Measurements from ENCODE around the gene SEPTIN3. TPM values are rescaled to one million over a fixed set of nuclear protein-coding genes. Genes with fewer than 3 reads are reported as not detected.

Gene SEPTIN3
- total and polyA plus RNA-seq, 9 of the 15 experiments (the other 6 are each of a cell fraction or from before 2014, with no cell fraction given), result 0.06 TPM; not detected in 8

DNA sequence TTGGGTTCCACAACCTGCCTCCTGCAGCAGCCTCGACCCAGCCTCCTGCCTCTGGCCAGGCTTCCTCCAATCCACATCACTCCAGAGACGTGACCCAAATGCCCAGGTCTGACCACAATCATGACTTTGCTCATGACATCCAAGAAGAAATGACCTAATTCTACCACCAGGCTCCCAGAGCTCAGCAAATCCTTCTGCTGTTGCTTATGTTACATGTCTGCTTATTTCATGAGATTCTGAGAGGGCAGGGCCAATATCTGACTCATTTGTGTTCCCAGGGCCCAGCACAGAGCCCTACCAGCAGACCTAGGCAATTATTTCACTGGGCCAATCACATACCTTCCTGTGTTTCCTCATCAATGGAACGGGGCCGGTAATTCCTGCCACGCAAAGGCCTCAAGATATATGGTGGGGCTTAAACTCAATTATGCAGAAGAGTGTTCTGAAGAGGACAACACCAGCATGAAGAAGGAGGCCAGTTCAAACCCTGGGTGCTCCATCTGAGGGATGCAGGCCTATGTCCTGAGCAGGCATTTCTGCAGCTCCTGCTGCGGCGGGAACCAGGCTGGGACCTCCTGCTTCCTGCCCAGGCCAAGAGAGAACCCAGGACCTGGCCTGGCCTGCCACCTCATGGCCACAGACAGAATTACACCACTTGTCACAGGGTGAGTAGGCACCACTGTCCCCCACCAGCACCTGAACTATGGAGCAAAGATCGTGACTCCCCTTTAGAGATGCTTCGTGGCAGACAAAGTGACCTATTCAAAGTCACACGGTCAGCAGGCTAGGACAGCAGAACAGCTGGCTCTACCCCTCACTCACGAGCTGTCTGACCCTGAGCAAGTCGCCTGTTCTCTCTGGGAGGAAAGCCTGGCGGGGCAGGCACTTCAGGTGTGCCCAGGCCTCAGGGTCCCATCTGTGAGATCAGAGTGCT, 28.1 kb upstream of the SEPTIN3 start (continued):
- TF ChIP-seq, protein P1, sequence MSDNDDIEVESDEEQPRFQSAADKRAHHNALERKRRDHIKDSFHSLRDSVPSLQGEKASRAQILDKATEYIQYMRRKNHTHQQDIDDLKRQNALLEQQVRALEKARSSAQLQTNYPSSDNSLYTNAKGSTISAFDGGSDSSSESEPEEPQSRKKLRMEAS (CRISPR knock-in tag; IDR thresholded peaks at IDR 0.05), result no peak
- TF ChIP-seq STAG1 (CRISPR knock-in tag; IDR thresholded peaks at IDR 0.05; ENCODE audit: borderline replicate concordance) (peak; percentile 89; the same call in 1 of the 2 replicates), HOXB6 (CRISPR knock-in tag; IDR thresholded peaks at IDR 0.05; ENCODE audit: borderline replicate concordance) (no peak), ELF1 (tag; IDR thresholded peaks at IDR 0.05) (peak; percentile 45; the same call in 1 of the 2 replicates), ILF3 (IDR thresholded peaks at IDR 0.05; ENCODE audit: borderline replicate concordance) (no peak), NR2C1 (IDR thresholded peaks at IDR 0.05) (no peak), NR2C1 (tag; IDR thresholded peaks at IDR 0.05) (no peak), CBFA2T3 (IDR thresholded peaks at IDR 0.05) (no peak), MYNN (IDR thresholded peaks at IDR 0.05) (0 out of 2 replicates have a peak, but pooled peaks have one; percentile 14), MYNN (CRISPR knock-in tag; IDR thresholded peaks at IDR 0.05) (no peak), TRIM24 (IDR thresholded peaks at IDR 0.05) (no peak), KAT7 (CRISPR knock-in tag; IDR thresholded peaks at IDR 0.05; ENCODE audit: borderline replicate concordance) (no peak)
- TF ChIP-seq, protein P2, sequence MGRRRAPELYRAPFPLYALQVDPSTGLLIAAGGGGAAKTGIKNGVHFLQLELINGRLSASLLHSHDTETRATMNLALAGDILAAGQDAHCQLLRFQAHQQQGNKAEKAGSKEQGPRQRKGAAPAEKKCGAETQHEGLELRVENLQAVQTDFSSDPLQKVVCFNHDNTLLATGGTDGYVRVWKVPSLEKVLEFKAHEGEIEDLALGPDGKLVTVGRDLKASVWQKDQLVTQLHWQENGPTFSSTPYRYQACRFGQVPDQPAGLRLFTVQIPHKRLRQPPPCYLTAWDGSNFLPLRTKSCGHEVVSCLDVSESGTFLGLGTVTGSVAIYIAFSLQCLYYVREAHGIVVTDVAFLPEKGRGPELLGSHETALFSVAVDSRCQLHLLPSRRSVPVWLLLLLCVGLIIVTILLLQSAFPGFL (CRISPR knock-in tag; IDR thresholded peaks at IDR 0.05), result no peak
- TF ChIP-seq, protein P3, sequence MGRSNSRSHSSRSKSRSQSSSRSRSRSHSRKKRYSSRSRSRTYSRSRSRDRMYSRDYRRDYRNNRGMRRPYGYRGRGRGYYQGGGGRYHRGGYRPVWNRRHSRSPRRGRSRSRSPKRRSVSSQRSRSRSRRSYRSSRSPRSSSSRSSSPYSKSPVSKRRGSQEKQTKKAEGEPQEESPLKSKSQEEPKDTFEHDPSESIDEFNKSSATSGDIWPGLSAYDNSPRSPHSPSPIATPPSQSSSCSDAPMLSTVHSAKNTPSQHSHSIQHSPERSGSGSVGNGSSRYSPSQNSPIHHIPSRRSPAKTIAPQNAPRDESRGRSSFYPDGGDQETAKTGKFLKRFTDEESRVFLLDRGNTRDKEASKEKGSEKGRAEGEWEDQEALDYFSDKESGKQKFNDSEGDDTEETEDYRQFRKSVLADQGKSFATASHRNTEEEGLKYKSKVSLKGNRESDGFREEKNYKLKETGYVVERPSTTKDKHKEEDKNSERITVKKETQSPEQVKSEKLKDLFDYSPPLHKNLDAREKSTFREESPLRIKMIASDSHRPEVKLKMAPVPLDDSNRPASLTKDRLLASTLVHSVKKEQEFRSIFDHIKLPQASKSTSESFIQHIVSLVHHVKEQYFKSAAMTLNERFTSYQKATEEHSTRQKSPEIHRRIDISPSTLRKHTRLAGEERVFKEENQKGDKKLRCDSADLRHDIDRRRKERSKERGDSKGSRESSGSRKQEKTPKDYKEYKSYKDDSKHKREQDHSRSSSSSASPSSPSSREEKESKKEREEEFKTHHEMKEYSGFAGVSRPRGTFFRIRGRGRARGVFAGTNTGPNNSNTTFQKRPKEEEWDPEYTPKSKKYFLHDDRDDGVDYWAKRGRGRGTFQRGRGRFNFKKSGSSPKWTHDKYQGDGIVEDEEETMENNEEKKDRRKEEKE (IDR thresholded peaks at IDR 0.05; ENCODE audit: borderline replicate concordance in 1 of 2, control insufficient read depth in 1 of 2, low read depth in 2 of 2, low read length in 1 of 2), result no peak
- TF ChIP-seq, protein P4, sequence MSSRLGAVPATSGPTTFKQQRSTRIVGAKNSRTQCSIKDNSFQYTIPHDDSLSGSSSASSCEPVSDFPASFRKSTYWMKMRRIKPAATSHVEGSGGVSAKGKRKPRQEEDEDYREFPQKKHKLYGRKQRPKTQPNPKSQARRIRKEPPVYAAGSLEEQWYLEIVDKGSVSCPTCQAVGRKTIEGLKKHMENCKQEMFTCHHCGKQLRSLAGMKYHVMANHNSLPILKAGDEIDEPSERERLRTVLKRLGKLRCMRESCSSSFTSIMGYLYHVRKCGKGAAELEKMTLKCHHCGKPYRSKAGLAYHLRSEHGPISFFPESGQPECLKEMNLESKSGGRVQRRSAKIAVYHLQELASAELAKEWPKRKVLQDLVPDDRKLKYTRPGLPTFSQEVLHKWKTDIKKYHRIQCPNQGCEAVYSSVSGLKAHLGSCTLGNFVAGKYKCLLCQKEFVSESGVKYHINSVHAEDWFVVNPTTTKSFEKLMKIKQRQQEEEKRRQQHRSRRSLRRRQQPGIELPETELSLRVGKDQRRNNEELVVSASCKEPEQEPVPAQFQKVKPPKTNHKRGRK (tag; IDR thresholded peaks at IDR 0.05), result no peak
- TF ChIP-seq, protein P5, sequence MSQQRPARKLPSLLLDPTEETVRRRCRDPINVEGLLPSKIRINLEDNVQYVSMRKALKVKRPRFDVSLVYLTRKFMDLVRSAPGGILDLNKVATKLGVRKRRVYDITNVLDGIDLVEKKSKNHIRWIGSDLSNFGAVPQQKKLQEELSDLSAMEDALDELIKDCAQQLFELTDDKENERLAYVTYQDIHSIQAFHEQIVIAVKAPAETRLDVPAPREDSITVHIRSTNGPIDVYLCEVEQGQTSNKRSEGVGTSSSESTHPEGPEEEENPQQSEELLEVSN (IDR thresholded peaks at IDR 0.05; ENCODE audit: borderline replicate concordance in 1 of 2, extremely low read depth in 1 of 2, insufficient read depth in 1 of 2, insufficient read length in 1 of 2, low read depth in 1 of 2, low read length in 1 of 2, poor library complexity in 1 of 2, severe bottlenecking in 1 of 2), result peak; percentile 22 to 51
- TF ChIP-seq, protein P6, sequence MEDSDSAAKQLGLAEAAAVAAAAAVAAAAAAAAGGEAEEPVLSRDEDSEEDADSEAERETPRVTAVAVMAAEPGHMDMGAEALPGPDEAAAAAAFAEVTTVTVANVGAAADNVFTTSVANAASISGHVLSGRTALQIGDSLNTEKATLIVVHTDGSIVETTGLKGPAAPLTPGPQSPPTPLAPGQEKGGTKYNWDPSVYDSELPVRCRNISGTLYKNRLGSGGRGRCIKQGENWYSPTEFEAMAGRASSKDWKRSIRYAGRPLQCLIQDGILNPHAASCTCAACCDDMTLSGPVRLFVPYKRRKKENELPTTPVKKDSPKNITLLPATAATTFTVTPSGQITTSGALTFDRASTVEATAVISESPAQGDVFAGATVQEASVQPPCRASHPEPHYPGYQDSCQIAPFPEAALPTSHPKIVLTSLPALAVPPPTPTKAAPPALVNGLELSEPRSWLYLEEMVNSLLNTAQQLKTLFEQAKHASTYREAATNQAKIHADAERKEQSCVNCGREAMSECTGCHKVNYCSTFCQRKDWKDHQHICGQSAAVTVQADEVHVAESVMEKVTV (CRISPR knock-in tag; IDR thresholded peaks at IDR 0.05), result peak; percentile 45
